Measurements from ENCODE around the gene TMCC2.

- TF ChIP-seq CTCF (IDR thresholded peaks at IDR 0.05), result no peak
- no peak for TF ChIP-seq POLR2AphosphoS5 (IDR thresholded peaks at IDR 0.05; ENCODE audit: low read depth, low read length)
- no peak for TF ChIP-seq REST (IDR thresholded peaks at IDR 0.05; ENCODE audit: insufficient read depth in 1 of 2, low read depth in 2 of 2, low read length in 1 of 2)
- no peak for TF ChIP-seq TCF7L2 (IDR thresholded peaks at IDR 0.05; ENCODE audit: low read depth, low read length)
These were observed 17.4 kb downstream of the TMCC2 start for GRCh38 chr1:205245096-205245495.
